Stimulated activated CD8-positive, alpha-beta memory T cell treated with anti-CD3 and anti-CD28 coated beads, Interleukin-7, amount 100 ng/mL, for 4 hours (primary cell): ENCODE measurements around the gene RPL12.
A peak's percentile ranks its signal among the peaks of the same experiment; 100 is the strongest.

Experiments used
- DNase-seq, 2 donors: peaks; one replicate each; pipeline ENCODE4 v3.0.0-alpha.2; 2020; ENCODE audit warnings: low read depth in 2 of 2

RPL12 gene

GRCh38 chr9:127438394-127438793 lies 12.8 kb downstream of the RPL12 start:
- no peak for DNase-seq

GRCh38 chr9:127437497-127438264 lies 13.5 kb downstream of the RPL12 start:
- no peak for DNase-seq

GRCh38 chr9:127430415-127430814 lies 20.8 kb downstream of the RPL12 start:
- DNase-seq: no peak

- no peak for DNase-seq
Observed at GRCh38 chr9:127428348-127428747, 22.9 kb downstream of the RPL12 start.

- DNase-seq: peak in 1 of 2 donors; percentile 46
Observed at GRCh38 chr9:127426756-127427155, 24.4 kb downstream of the RPL12 start.

GRCh38 chr9:127424676-127424999 lies 26.6 kb downstream of the RPL12 start:
- DNase-seq: peak in 1 of 2 donors; percentile 15

GRCh38 chr9:127423934-127424675 lies 27.1 kb downstream of the RPL12 start, which contains the start of gene ZNF79:
Gene ZNF79 (plus strand): TSS chr9:127424382. CDS start chr9:127424788, 406 bp downstream.
- DNase-seq: peak; percentile 79 to 86

GRCh38 chr9:127423476-127423933 lies 27.7 kb downstream of the RPL12 start:
- DNase-seq: no peak

- no peak for DNase-seq
Observed at GRCh38 chr9:127422787-127423186, 28.4 kb downstream of the RPL12 start.

GRCh38 chr9:127422133-127422782 lies 28.9 kb downstream of the RPL12 start:
- no peak for DNase-seq

GRCh38 chr9:127421057-127421456 lies 30.1 kb downstream of the RPL12 start:
- no peak for DNase-seq

GRCh38 chr9:127419348-127419747 lies 31.9 kb downstream of the RPL12 start:
- DNase-seq: no peak

- peak in 1 of 2 donors; percentile 17 for DNase-seq
Observed at GRCh38 chr9:127418037-127418471, 33.2 kb downstream of the RPL12 start.

- DNase-seq: no peak
Observed at GRCh38 chr9:127417131-127418036, 33.8 kb downstream of the RPL12 start.

- DNase-seq: no peak
Observed at GRCh38 chr9:127415657-127416056, 35.5 kb downstream of the RPL12 start.

- DNase-seq: no peak
Observed at GRCh38 chr9:127415141-127415540, 36.1 kb downstream of the RPL12 start.

GRCh38 chr9:127411122-127411521 lies 40.1 kb downstream of the RPL12 start:
- DNase-seq: no peak

- DNase-seq: no peak
Observed at GRCh38 chr9:127407492-127407843, 43.7 kb downstream of the RPL12 start.

- DNase-seq: no peak
Observed at GRCh38 chr9:127406799-127407491, 44.3 kb downstream of the RPL12 start.

GRCh38 chr9:127405344-127406125 lies 45.7 kb downstream of the RPL12 start:
- no peak for DNase-seq
